Thyroid gland (tissue), 4 donors: ENCODE results near the gene DPP10. TPM values are rescaled to one million over a fixed set of nuclear protein-coding genes. Genes with fewer than 3 reads are reported as not detected.

ENCODE experiments used
- DNase-seq, 2 donors: peaks; one replicate each; pipeline ENCODE4 v3.0.0-alpha.2; 2019
- H3K27ac ChIP-seq, 3 donors: fragments of 200-600 bp; sonication (generic); 1 replicate in 2 of 3; 2 replicates in 1 of 3; pipeline ENCODE4 v1.5.1; 2016 to 2019; ENCODE audit warnings: mild to moderate bottlenecking in 1 of 3, moderate library complexity in 1 of 3
- H3K27me3 ChIP-seq: fragments of 200-600 bp; sonication (generic); one replicate; pipeline ENCODE4 v1.5.1; 2019
- H3K36me3 ChIP-seq, 2 donors: fragments of 200-600 bp; sonication (generic); one replicate each; pipeline ENCODE4 v1.5.1; 2016 to 2019
- H3K4me1 ChIP-seq, 2 donors: fragments of 200-600 bp; sonication (generic); one replicate each; pipeline ENCODE4 v1.5.1; 2017 to 2019
- H3K4me3 ChIP-seq, 3 donors: fragments of 200-600 bp; sonication (generic); replicated peaks in 1 of 3; 1 replicate in 2 of 3; 2 replicates in 1 of 3; pipeline ENCODE4 v1.5.1; 2016; ENCODE audit warnings: mild to moderate bottlenecking in 1 of 3
- H3K9me3 ChIP-seq: fragments of 200-600 bp; sonication (generic); one replicate; pipeline ENCODE4 v1.5.1; 2017
- POLR2A ChIP-seq, 2 donors: fragments of 450-650 bp; IDR thresholded peaks; one replicate each; pipeline ENCODE4 v1.6.1; 2017; ENCODE audit warnings: antibody characterized with exemption in 2 of 2, mild to moderate bottlenecking in 2 of 2, moderate library complexity in 1 of 2
- WGBS, 2 donors: methylation state at CpG; one replicate each; pipeline ENCODE4 v1.1.5; 2017; 5-methylcytosine and 5-hydroxymethylcytosine counted together
- intact Hi-C: fragments of 100-400 bp; cut with DNase I; formaldehyde crosslinking; loops from one replicate; pipeline ENCODE4 v1.15.1; 2023
- total RNA-seq, 4 donors: library from RNA; depleted of rRNA; stranded (reverse); fragments of >200 nt; gene quantifications; one replicate each; pipeline ENCODE4 v1.2.3, GENCODE V29; 2016
- TF ChIP-seq, protein P1 (sequence below), 6 experiments: fragments of 200-600 bp in 3 of 6; fragments of 450-650 bp in 3 of 6; sonication (generic) in 3 of 6; IDR thresholded peaks; one replicate each; pipeline ENCODE4 v1.5.1; 2016 to 2019; ENCODE audit warnings: antibody characterized with exemption in 6 of 6, mild to moderate bottlenecking in 2 of 6, inconsistent platforms in 1 of 6, moderate library complexity in 1 of 6

Gene DPP10
- total RNA-seq, 4 donors from 2014 or later, result 0.63 to 1.3 TPM; not detected in 2

DNA sequence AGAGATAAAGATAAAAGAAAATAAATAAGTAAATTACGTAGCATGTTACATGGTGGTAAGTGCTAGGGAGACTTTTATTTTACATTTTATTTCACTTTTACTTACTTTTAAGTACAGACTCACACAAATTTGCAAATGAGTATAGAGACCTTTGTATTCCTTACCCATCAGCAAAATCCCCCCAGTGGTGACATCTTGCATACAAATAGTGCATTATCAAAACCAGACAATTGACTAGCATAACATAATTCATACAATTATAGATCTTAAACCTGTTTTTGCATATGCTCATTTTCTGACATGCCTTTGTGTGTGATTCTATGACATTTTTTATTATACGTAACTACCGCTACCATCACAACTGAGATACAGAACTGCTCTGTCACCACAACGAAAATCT lies 1099.4 kb downstream of the DPP10 start:
- WGBS, 2 donors, result 91 to 96% methylated on average over 4 of the region's 4 CpGs
- no peak for TF ChIP-seq POLR2A (IDR thresholded peaks at IDR 0.05)
- TF ChIP-seq, protein P1, sequence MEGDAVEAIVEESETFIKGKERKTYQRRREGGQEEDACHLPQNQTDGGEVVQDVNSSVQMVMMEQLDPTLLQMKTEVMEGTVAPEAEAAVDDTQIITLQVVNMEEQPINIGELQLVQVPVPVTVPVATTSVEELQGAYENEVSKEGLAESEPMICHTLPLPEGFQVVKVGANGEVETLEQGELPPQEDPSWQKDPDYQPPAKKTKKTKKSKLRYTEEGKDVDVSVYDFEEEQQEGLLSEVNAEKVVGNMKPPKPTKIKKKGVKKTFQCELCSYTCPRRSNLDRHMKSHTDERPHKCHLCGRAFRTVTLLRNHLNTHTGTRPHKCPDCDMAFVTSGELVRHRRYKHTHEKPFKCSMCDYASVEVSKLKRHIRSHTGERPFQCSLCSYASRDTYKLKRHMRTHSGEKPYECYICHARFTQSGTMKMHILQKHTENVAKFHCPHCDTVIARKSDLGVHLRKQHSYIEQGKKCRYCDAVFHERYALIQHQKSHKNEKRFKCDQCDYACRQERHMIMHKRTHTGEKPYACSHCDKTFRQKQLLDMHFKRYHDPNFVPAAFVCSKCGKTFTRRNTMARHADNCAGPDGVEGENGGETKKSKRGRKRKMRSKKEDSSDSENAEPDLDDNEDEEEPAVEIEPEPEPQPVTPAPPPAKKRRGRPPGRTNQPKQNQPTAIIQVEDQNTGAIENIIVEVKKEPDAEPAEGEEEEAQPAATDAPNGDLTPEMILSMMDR (IDR thresholded peaks at IDR 0.05), result no peak
- Histone ChIP-seq H3K27me3 (no peaks in the 10 kb centered on the region), H3K4me3 (no peak overlapping the region), H3K9me3 (no peaks in the 10 kb centered on the region), H3K4me1 (no peaks in the 10 kb centered on the region), H3K27ac (no peak overlapping the region), H3K36me3 (no peaks in the 10 kb centered on the region)
- DNase-seq, result no peak
- intact Hi-C loops, result no loop called here

DNA sequence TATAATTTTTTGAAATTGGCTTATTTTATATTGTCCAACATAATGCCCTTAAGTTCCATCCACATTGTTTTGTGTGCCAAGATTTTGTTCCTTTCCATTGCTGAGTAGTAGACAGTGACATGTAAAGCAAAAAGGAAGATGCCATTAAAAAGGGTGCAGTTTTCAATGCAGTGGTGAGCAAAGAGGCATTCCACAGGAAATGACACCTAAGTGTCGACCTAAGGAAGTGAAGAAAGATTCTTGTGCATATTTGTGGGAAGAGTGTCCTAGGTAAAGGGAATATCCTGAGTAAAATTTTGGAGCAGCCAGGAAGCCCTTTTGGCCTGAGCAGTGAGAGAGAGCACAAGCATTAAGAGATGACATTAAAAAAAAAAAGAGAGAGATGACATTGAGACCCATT lies 1099.9 kb downstream of the DPP10 start:
- TF ChIP-seq POLR2A (IDR thresholded peaks at IDR 0.05), result no peak
- TF ChIP-seq, protein P1 (IDR thresholded peaks at IDR 0.05), result no peak
- Histone ChIP-seq H3K27me3 (no peaks in the 10 kb centered on the region), H3K4me1 (no peaks in the 10 kb centered on the region), H3K27ac (no peak overlapping the region), H3K36me3 (no peaks in the 10 kb centered on the region), H3K4me3 (no peak overlapping the region), H3K9me3 (no peaks in the 10 kb centered on the region)
- intact Hi-C loops, result no loop called here
- no peak for DNase-seq
- WGBS, 2 donors, result 55 to 78% methylated on average over 1 of the region's 1 CpG

DNA sequence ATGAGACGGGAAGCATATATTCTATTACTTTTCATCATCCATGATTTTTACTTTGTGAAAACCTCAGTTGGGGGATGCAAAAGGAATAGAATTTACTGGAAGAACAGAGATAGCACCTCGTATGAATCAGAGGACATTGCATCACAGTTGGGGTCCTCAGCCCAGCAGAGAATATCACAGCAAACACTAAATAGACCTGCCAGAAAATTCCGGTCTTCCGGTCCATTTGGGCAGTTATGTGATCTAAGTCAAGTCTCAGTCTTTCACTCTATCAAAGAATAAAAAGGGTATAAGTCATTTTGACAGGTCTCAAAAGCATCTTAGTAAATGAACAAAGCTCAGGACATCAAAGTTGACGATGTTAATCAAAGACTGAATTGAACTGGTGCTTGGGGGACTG lies 1100.6 kb downstream of the DPP10 start:
- 75 to 78% methylated on average over 5 of the region's 5 CpGs for WGBS, 2 donors
- Histone ChIP-seq H3K27ac (no peak overlapping the region), H3K27me3 (no peaks in the 10 kb centered on the region), H3K9me3 (no peaks in the 10 kb centered on the region), H3K4me3 (no peak overlapping the region), H3K4me1 (no peaks in the 10 kb centered on the region), H3K36me3 (no peaks in the 10 kb centered on the region)
- intact Hi-C loops, result no loop called here
- no peak for DNase-seq
- TF ChIP-seq, protein P1 (IDR thresholded peaks at IDR 0.05), result no peak
- TF ChIP-seq POLR2A (IDR thresholded peaks at IDR 0.05), result no peak

DNA sequence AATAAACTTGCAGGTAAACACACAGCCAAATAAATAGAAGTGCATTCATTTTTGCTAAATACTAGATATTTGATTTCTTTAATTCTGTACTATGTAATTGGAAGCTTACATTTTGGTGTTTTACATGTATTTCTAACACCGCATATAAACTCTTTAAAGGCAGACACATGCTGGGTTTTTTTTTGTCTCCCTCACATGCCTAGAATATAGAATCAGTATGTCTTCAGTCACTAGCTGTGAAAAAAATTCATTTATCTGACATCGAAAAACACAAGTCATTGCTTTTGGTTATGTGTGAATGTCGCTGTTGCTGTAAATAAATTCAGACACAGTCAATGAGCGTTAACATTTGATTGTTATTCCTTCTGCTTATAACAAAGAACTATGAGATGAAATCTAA lies 1101.0 kb downstream of the DPP10 start:
- Histone ChIP-seq H3K36me3 (no peaks in the 10 kb centered on the region), H3K4me1 (no peaks in the 10 kb centered on the region), H3K9me3 (no peaks in the 10 kb centered on the region), H3K27ac (no peak overlapping the region), H3K4me3 (no peak overlapping the region), H3K27me3 (no peaks in the 10 kb centered on the region)
- TF ChIP-seq, protein P1 (IDR thresholded peaks at IDR 0.05), result no peak
- no peak for TF ChIP-seq POLR2A (IDR thresholded peaks at IDR 0.05)
- WGBS, 2 donors, result 91 to 92% methylated on average over 4 of the region's 4 CpGs
- DNase-seq, result no peak
- intact Hi-C loops, result no loop called here

DNA sequence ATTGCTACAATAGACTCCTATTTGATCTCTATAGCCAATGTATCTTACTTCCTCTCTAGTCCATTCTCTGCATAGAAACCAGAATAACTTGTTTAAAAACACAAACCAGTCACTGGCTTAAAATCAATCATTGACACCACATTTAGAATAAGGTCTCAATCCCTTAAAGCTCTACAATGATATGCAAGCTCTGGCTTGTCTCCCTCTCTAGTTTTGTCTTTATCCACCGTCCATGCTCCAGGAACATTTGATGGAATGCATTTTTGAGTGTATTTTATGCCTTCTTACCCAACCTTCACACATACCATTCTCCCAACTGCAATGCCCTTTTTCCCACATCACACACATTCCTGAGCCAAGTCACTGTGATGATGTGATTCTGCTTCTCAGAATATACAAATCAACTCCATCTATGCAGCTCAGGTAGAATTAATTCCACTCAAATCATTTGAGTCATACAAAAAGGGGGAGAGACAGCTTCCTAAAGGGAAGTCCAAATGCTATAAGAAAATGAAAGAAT lies 1107.2 kb downstream of the DPP10 start:
- Histone ChIP-seq H3K36me3 (no peaks in the 10 kb centered on the region), H3K27ac (no peak overlapping the region), H3K9me3 (no peaks in the 10 kb centered on the region), H3K27me3 (no peaks in the 10 kb centered on the region), H3K4me3 (no peak overlapping the region), H3K4me1 (no peaks in the 10 kb centered on the region)
- DNase-seq, result no peak
- TF ChIP-seq, protein P1 (IDR thresholded peaks at IDR 0.05), result no peak
- no peak for TF ChIP-seq POLR2A (IDR thresholded peaks at IDR 0.05)
- WGBS, 2 donors, result 75 to 77% methylated on average over 1 of the region's 1 CpG
- intact Hi-C loops, result no loop called here
